Esophagus muscularis mucosa (tissue), 4 donors: Measurements from ENCODE around the gene PDZRN3.

Source experiments
- EP300 ChIP-seq: sonication (generic); formaldehyde crosslinking; IDR thresholded peaks from one replicate; pipeline ENCODE4 v1.6.1; 2017; ENCODE audit warnings: antibody characterized with exemption
- POLR2A ChIP-seq: fragments of 450-650 bp; IDR thresholded peaks from one replicate; pipeline ENCODE4 v1.6.1; 2017; ENCODE audit warnings: antibody characterized with exemption, moderate library complexity, mild to moderate bottlenecking, low read depth
- TF ChIP-seq, protein P1 (sequence below), 3 experiments: fragments of 200-600 bp in 2 of 3; fragments of 450-650 bp in 1 of 3; sonication (generic) in 2 of 3; IDR thresholded peaks; one replicate each; pipeline ENCODE4 v1.5.1; 2017 to 2019; ENCODE audit warnings: antibody characterized with exemption in 3 of 3, mild to moderate bottlenecking in 2 of 3, moderate library complexity in 1 of 3

DNA sequence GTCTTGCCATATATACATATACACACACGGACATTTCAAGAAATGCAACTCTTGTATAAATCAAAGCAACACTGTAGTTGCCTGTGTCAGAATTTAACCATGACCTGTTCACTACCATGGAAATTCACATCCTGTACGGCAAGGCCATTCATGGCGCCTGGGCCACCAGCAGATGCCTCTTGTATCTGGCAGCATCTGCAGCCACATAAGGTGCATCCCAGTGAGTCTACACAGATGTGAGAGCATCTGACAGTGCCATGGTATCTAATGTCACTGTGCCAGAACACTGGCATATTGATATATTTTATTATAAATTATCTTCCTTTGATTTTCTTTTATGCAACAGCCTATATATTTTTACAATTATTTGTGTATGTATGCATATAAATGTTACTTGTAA is 25.1 kb downstream of the PDZRN3 start:
- TF ChIP-seq, protein P1, sequence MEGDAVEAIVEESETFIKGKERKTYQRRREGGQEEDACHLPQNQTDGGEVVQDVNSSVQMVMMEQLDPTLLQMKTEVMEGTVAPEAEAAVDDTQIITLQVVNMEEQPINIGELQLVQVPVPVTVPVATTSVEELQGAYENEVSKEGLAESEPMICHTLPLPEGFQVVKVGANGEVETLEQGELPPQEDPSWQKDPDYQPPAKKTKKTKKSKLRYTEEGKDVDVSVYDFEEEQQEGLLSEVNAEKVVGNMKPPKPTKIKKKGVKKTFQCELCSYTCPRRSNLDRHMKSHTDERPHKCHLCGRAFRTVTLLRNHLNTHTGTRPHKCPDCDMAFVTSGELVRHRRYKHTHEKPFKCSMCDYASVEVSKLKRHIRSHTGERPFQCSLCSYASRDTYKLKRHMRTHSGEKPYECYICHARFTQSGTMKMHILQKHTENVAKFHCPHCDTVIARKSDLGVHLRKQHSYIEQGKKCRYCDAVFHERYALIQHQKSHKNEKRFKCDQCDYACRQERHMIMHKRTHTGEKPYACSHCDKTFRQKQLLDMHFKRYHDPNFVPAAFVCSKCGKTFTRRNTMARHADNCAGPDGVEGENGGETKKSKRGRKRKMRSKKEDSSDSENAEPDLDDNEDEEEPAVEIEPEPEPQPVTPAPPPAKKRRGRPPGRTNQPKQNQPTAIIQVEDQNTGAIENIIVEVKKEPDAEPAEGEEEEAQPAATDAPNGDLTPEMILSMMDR (IDR thresholded peaks at IDR 0.05), result no peak
- no peak for TF ChIP-seq POLR2A
- TF ChIP-seq EP300, result no peak
